ENCODE measurements around the gene ASIP. TPM values are rescaled to one million over a fixed set of nuclear protein-coding genes. Genes with fewer than 3 reads are reported as not detected.

Gene ASIP
- total RNA-seq, 1 donor from 2014 or later = not detected

DNA sequence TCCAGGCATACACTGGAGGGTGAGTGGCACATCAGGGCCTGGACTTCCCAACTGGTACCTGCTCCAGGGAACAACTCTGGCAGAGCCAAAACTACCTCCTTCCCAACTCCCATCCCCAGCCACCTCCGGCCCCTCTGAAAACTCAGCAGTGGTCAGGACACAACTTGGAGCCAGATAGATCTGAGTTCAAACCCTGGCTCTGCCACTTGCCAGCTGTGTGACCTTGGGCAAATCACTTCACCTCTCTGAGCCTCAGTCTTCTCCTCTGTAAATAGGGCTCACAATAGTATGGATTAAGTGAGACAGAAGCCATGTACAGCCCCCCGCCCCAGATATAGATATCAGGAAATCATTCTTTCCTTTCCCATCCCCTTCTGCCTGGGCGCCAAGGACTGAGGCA lies 51.3 kb downstream of the ASIP start:
- intact Hi-C loops (cut with DNase I) = no loop called here
- no peak for DNase-seq (ENCODE audit: low spot score in 2 of 2)
- Histone ChIP-seq H3K36me3 (peaks cover 33 to 62% of the 10 kb centered on the region in 2 donors), H3K27me3 (no peaks in the 10 kb centered on the region), H3K9me3 (no peaks in the 10 kb centered on the region), H3K27ac (no peak overlapping the region), H3K4me3 (no peak overlapping the region), H3K4me1 (no peaks in the 10 kb centered on the region)
- TF ChIP-seq, protein P1, sequence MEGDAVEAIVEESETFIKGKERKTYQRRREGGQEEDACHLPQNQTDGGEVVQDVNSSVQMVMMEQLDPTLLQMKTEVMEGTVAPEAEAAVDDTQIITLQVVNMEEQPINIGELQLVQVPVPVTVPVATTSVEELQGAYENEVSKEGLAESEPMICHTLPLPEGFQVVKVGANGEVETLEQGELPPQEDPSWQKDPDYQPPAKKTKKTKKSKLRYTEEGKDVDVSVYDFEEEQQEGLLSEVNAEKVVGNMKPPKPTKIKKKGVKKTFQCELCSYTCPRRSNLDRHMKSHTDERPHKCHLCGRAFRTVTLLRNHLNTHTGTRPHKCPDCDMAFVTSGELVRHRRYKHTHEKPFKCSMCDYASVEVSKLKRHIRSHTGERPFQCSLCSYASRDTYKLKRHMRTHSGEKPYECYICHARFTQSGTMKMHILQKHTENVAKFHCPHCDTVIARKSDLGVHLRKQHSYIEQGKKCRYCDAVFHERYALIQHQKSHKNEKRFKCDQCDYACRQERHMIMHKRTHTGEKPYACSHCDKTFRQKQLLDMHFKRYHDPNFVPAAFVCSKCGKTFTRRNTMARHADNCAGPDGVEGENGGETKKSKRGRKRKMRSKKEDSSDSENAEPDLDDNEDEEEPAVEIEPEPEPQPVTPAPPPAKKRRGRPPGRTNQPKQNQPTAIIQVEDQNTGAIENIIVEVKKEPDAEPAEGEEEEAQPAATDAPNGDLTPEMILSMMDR (IDR thresholded peaks at IDR 0.05) = no peak

GRCh38 chr20:34293119-34293518 lies 51.9 kb downstream of the ASIP start:
- Histone ChIP-seq H3K9me3 (no peaks in the 10 kb centered on the region), H3K27me3 (no peaks in the 10 kb centered on the region), H3K36me3 (peaks cover 33 to 56% of the 10 kb centered on the region in 2 donors), H3K4me1 (no peaks in the 10 kb centered on the region), H3K4me3 (no peak overlapping the region), H3K27ac (no peak overlapping the region)
- DNase-seq (ENCODE audit: low spot score in 2 of 2) = no peak
- intact Hi-C loops (cut with DNase I) = no loop called here
- TF ChIP-seq, protein P1 (IDR thresholded peaks at IDR 0.05) = no peak

- Histone ChIP-seq H3K4me1 (no peaks in the 10 kb centered on the region), H3K27ac (no peak overlapping the region), H3K4me3 (no peak overlapping the region), H3K9me3 (no peaks in the 10 kb centered on the region), H3K27me3 (no peaks in the 10 kb centered on the region), H3K36me3 (peaks cover 33 to 51% of the 10 kb centered on the region in 2 donors)
- no peak for DNase-seq (ENCODE audit: low spot score in 2 of 2)
- intact Hi-C loops (cut with DNase I) = no loop called here
- TF ChIP-seq, protein P1 (IDR thresholded peaks at IDR 0.05) = no peak
Observed at GRCh38 chr20:34293589-34293988, 52.4 kb downstream of the ASIP start.

DNA sequence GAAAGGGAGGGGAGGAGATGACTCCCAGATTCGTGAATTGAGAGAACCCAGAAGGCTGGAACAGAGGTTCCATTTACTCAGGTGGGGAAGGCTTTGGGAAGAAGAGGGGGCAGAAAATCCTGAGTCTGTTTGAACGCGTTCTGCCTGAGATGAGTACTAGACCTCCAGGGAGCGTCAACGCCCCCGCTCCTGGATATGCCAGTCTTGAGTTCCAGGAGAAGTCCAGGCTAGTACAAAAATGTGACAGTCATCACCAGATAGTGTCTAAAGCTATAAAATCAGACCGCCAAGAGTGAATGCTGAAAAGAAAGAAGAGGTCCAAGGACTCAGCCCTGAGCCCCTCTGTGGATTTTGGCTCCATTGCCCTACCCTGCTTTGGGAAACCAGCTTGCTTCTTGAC lies 53.3 kb downstream of the ASIP start:
- H3K36me3 ChIP-seq = peaks cover 33 to 47% of the 10 kb centered on the region in 2 donors

DNA sequence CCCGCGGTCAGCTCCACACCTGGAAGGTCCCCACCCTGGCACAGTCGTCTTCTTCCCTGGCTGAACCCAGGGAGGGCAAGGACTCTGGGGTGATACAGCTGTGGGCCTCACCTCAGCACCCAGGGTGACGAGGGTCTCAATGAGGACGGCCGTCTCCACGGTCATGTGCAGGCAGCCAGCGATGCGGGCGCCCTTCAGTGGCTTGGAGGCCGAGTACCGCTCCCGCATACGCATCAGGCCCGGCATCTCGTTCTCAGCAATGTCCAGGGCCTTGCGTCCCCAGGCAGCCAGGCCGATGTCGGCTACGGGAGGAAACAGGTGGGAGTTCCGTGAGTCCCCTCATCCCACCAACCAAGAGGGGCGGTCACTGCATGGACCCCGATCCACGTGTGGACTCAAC lies 54.1 kb downstream of the ASIP start:
- intact Hi-C loops (cut with DNase I) = no loop called here
- Histone ChIP-seq H3K4me3 (no peak overlapping the region), H3K36me3 (peaks cover 30 to 41% of the 10 kb centered on the region in 2 donors), H3K27me3 (no peaks in the 10 kb centered on the region), H3K4me1 (no peaks in the 10 kb centered on the region), H3K9me3 (no peaks in the 10 kb centered on the region), H3K27ac (no peak overlapping the region)
- TF ChIP-seq, protein P1 (IDR thresholded peaks at IDR 0.05) = no peak
- no peak for DNase-seq (ENCODE audit: low spot score in 2 of 2)

More for the DNA sequence above, 53.3 kb downstream of the ASIP start:
- H3K4me1 ChIP-seq = no peaks in the 10 kb centered on the region
- intact Hi-C loops (cut with DNase I) = no loop called here
- H3K27me3 ChIP-seq = no peaks in the 10 kb centered on the region
- TF ChIP-seq, protein P1 (IDR thresholded peaks at IDR 0.05) = no peak
- no peak overlapping the region for H3K27ac ChIP-seq
- no peaks in the 10 kb centered on the region for H3K9me3 ChIP-seq
- DNase-seq (ENCODE audit: low spot score in 2 of 2) = no peak
- H3K4me3 ChIP-seq = no peak overlapping the region

DNA sequence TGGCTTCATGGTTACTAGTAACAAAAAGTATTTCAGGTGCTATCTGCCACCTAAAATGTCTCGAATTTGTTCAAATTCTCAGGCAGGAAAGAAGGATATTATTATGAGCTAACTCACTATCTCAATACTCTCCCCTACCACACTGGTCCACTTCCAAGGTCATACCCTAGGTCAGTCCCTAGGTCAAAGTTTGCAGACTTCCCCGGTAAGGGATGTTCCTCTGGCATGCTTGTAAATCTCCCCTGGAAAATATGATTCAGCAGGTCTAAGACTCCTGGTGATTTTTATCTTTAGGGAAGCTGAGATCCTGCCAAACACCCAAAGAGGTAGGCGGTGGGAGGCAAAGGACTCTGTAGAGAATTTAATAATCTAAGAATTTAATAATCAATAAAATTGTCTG lies 55.2 kb downstream of the ASIP start:
- Histone ChIP-seq H3K27ac (no peak overlapping the region), H3K9me3 (no peaks in the 10 kb centered on the region), H3K4me3 (no peak overlapping the region), H3K4me1 (no peaks in the 10 kb centered on the region), H3K27me3 (no peaks in the 10 kb centered on the region), H3K36me3 (peaks cover 18 to 29% of the 10 kb centered on the region in 2 donors)
- intact Hi-C loops (cut with DNase I) = no loop called here
- no peak for DNase-seq (ENCODE audit: low spot score in 2 of 2)
- TF ChIP-seq, protein P1 (IDR thresholded peaks at IDR 0.05) = no peak

Data from ascending aorta (tissue), 2 donors.